ENCODE results near the gene ADAMTS8. TPM values are rescaled to one million over a fixed set of nuclear protein-coding genes. Genes with fewer than 3 reads are reported as not detected.

Gene ADAMTS8
- total and polyA plus RNA-seq, 2 donors (not counting 3 experiments of a cell fraction or from before 2014, with no cell fraction given) = not detected

GRCh38 chr11:130414107-130415080 is 14.0 kb downstream of the ADAMTS8 start:
- no peak overlapping the region for H3K4me2 ChIP-seq (ENCODE audit: insufficient read depth, low read length)
- no peak for TF ChIP-seq EZH2 (IDR thresholded peaks at IDR 0.05; ENCODE audit: borderline replicate concordance, low read depth, low read length, severe bottlenecking)
- no peak for TF ChIP-seq CTCF (IDR thresholded peaks at IDR 0.05; ENCODE audit: extremely low read depth in 1 of 2, insufficient read depth in 1 of 2, low read depth in 1 of 2, low read length in 2 of 2)
- no peak overlapping the region for H2AFZ ChIP-seq (ENCODE audit: low read depth, low read length)
- CTCF ChIA-PET = interaction anchor here (1.4 kb wide), 1 partner anchor 201 kb away, joined by 7 read pairs; no protein-coding TSS in a partner anchor
- H3K27me3 ChIP-seq (ENCODE audit: control insufficient read depth in 2 of 2, insufficient read depth in 2 of 2, low read length in 2 of 2) = no peaks in the 10 kb centered on the region
- H3K4me1 ChIP-seq (ENCODE audit: control insufficient read depth, extremely low read depth, insufficient read depth, low read length) = no peaks in the 10 kb centered on the region
- FAIRE-seq (no peak), DNase-seq (ENCODE audit: low read depth, low spot score) (no peak)
- dilution Hi-C loops (cut with MboI; ENCODE audit: extremely low pct_ligation_motif_present, low sequenced_read_pairs) (no loop called here), intact Hi-C loops (cut with micrococcal nuclease) (no loop called here)
- H3K9me3 ChIP-seq (replicated peaks; ENCODE audit: control insufficient read depth, insufficient read depth, low read length) = no peaks in the 10 kb centered on the region
- H3K36me3 ChIP-seq (ENCODE audit: control insufficient read depth in 2 of 2, extremely low read depth in 1 of 2, insufficient read depth in 2 of 2, low read length in 2 of 2) = no peaks in the 10 kb centered on the region
- H3K79me2 ChIP-seq (ENCODE audit: control insufficient read depth, insufficient read depth, low read length) = no peaks in the 10 kb centered on the region
- no TSS peak for BruUV-seq (replicated peaks)
- H3K9ac ChIP-seq (replicated peaks; ENCODE audit: extremely low read depth, insufficient read depth, low read length) = no peak overlapping the region
- H4K20me1 ChIP-seq (replicated peaks; ENCODE audit: control insufficient read depth, extremely low read depth, insufficient read depth, low read length) = no peaks in the 10 kb centered on the region
- POLR2A ChIA-PET = no interaction called here
- H3K4me3 ChIP-seq (replicated peaks in 1 of 3; ENCODE audit: insufficient read depth in 1 of 3, low read depth in 1 of 3, low read length in 3 of 3) = no peak overlapping the region
- H3K9me1 ChIP-seq (replicated peaks; ENCODE audit: control insufficient read depth, extremely low read depth, insufficient read depth, low read length) = no peaks in the 10 kb centered on the region
- H3K27ac ChIP-seq (ENCODE audit: insufficient read depth, low read depth, low read length) = no peak overlapping the region

Data from endothelial cell of umbilical vein (primary cell).